Ascending aorta (tissue), 2 donors: ENCODE results near the gene ERBB3. TPM values are rescaled to one million over a fixed set of nuclear protein-coding genes. Genes with fewer than 3 reads are reported as not detected.
A peak's percentile ranks its signal among the peaks of the same experiment; 100 is the strongest.

ENCODE experiments used
- DNase-seq, 2 donors: peaks; one replicate each; pipeline ENCODE4 v3.0.0-alpha.2; 2019; ENCODE audit warnings: low spot score in 2 of 2
- H3K27ac ChIP-seq, 2 donors: fragments of 200-600 bp; sonication (generic); one replicate each; pipeline ENCODE4 v1.5.1; 2016 to 2017; ENCODE audit warnings: mild to moderate bottlenecking in 1 of 2
- H3K27me3 ChIP-seq: fragments of 200-600 bp; sonication (generic); one replicate; pipeline ENCODE4 v1.5.1; 2017
- H3K36me3 ChIP-seq, 2 donors: fragments of 200-600 bp; sonication (generic); one replicate each; pipeline ENCODE4 v1.5.1; 2016
- H3K4me1 ChIP-seq, 2 donors: fragments of 200-600 bp; sonication (generic); one replicate each; pipeline ENCODE4 v1.5.1; 2016 to 2017; ENCODE audit warnings: mild to moderate bottlenecking in 1 of 2
- H3K4me3 ChIP-seq, 2 donors: fragments of 200-600 bp; sonication (generic); one replicate each; pipeline ENCODE4 v1.5.1; 2016 to 2017; ENCODE audit warnings: mild to moderate bottlenecking in 1 of 2
- H3K9me3 ChIP-seq, 2 donors: fragments of 200-600 bp; sonication (generic); one replicate each; pipeline ENCODE4 v1.5.1; 2016
- intact Hi-C: fragments of 100-400 bp; cut with DNase I; formaldehyde crosslinking; loops from one replicate; pipeline ENCODE4 v1.15.1; 2023
- total RNA-seq: library from RNA; depleted of rRNA; stranded (reverse); fragments of >200 nt; gene quantifications from one replicate; pipeline ENCODE4 v1.1.0, GENCODE V29; 2016
- TF ChIP-seq, protein P1 (sequence below), 3 experiments: fragments of 200-600 bp in 2 of 3; fragments of 450-650 bp in 1 of 3; sonication (generic) in 2 of 3; IDR thresholded peaks; one replicate each; pipeline ENCODE4 v1.5.1; 2016 to 2019; ENCODE audit warnings: antibody characterized with exemption in 3 of 3, mild to moderate bottlenecking in 1 of 3, moderate library complexity in 1 of 3

ERBB3 gene
- total RNA-seq, 1 donor from 2014 or later, result 3.2 TPM

DNA sequence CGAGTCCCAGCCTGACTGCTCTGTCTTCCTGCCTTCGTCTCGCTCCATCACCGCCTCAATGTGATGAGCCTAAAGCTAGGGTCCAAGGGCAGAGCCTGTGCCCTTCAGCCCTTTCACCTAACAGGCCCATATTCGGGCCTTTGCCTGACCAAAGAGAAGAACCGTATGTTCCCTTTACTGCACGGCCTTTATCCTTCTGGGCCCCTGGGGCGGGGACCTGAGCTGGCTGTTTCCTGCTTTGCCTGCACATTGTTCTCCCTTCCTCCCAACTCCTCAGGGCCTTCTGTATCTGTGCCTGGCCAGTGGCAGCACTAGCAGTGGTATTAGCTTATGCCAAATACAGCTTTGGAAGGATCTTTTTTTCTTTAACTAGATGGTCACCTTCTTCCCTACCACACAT lies 63.9 kb downstream of the ERBB3 start:
- intact Hi-C loops, result no loop called here
- H3K9me3 ChIP-seq, result no peaks in the 10 kb centered on the region
- no peaks in the 10 kb centered on the region for H3K27me3 ChIP-seq
- no peak overlapping the region for H3K4me3 ChIP-seq
- H3K36me3 ChIP-seq, result peaks cover 54 to 67% of the 10 kb centered on the region in 2 donors
- peak overlapping the region in 1 of 2 donors; percentile 1 for H3K27ac ChIP-seq
- peaks cover 0 to 6% of the 10 kb centered on the region in 2 donors for H3K4me1 ChIP-seq
- DNase-seq, result no peak
- TF ChIP-seq, protein P1, sequence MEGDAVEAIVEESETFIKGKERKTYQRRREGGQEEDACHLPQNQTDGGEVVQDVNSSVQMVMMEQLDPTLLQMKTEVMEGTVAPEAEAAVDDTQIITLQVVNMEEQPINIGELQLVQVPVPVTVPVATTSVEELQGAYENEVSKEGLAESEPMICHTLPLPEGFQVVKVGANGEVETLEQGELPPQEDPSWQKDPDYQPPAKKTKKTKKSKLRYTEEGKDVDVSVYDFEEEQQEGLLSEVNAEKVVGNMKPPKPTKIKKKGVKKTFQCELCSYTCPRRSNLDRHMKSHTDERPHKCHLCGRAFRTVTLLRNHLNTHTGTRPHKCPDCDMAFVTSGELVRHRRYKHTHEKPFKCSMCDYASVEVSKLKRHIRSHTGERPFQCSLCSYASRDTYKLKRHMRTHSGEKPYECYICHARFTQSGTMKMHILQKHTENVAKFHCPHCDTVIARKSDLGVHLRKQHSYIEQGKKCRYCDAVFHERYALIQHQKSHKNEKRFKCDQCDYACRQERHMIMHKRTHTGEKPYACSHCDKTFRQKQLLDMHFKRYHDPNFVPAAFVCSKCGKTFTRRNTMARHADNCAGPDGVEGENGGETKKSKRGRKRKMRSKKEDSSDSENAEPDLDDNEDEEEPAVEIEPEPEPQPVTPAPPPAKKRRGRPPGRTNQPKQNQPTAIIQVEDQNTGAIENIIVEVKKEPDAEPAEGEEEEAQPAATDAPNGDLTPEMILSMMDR (IDR thresholded peaks at IDR 0.05), result no peak

DNA sequence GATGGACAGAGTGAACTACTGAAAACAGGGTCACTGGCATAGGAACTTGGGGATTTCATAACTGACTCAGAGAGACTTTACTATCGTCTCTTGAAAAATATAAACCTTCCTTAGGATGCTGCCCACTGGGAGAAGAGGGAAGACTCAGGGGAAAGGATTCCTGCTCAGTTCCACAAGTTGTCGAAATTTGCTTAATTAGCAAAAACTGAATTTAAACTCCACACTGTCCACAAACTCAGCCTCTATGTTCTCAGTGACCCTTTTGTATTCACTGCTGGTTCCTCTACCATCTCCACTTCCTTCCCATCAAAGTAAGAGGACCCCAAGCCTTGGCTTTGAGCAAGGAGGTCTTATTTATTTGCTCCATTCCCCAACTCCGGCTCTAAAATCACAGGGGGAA lies 65.3 kb downstream of the ERBB3 start:
- Histone ChIP-seq H3K27me3 (no peaks in the 10 kb centered on the region), H3K27ac (no peak overlapping the region), H3K36me3 (peaks cover 43 to 53% of the 10 kb centered on the region in 2 donors), H3K4me1 (peaks cover 0 to 6% of the 10 kb centered on the region in 2 donors), H3K9me3 (no peaks in the 10 kb centered on the region), H3K4me3 (no peak overlapping the region)
- DNase-seq, result no peak
- intact Hi-C loops, result no loop called here
- TF ChIP-seq, protein P1 (IDR thresholded peaks at IDR 0.05), result no peak

DNA sequence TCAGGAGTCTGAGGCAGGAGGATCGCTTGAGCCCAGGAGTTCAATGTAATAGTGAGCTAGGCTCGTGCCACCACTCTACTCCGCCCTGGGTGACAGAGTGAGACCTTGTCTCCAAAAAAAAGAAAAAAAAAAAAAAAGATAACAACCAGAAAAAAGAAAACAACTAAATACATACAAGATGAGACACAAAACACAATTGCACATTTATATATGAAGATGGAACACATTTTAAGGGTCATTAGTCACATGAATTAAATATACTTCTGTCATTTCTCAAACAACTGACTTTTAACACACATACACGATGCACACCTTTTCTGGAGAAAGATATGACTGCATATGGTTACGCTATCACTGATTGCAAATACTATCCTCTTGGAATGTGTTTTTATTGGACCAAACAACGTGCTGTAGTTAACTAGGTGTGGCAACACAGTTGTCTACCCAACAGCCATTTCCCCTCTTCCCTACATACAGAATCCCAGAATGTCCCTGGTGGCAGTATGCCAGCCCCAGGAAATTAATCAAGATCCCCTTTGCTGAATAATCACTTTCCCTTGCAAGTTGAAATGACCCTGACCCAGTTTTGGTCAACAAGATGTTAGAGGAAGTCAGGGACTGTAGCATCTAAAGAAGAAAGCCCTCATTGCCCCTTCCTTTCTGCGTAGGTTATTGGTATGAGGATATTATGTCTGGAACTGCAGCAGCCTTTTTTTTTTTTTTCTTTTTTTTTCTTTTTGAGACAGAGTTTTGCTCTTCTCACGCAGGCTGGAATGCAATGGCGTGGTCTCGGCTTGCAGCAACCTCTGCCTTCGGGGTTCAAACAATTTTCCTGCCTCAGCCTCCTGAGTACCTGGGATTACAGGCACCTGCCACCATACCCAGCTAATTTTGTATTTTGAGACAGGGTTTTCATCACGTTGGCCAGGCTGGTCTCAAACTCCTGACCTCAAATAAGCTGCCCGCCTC lies 66.8 kb downstream of the ERBB3 start:
- intact Hi-C loops, result no loop called here
- H3K36me3 ChIP-seq, result peaks cover 29 to 37% of the 10 kb centered on the region in 2 donors
- DNase-seq, result no peak
- peaks cover 0 to 12% of the 10 kb centered on the region in 2 donors for H3K4me1 ChIP-seq
- no peaks in the 10 kb centered on the region for H3K9me3 ChIP-seq
- H3K4me3 ChIP-seq, result no peak overlapping the region
- TF ChIP-seq, protein P1 (IDR thresholded peaks at IDR 0.05), result no peak
- H3K27ac ChIP-seq, result peak overlapping the region; percentile 37 to 65
- no peaks in the 10 kb centered on the region for H3K27me3 ChIP-seq

DNA sequence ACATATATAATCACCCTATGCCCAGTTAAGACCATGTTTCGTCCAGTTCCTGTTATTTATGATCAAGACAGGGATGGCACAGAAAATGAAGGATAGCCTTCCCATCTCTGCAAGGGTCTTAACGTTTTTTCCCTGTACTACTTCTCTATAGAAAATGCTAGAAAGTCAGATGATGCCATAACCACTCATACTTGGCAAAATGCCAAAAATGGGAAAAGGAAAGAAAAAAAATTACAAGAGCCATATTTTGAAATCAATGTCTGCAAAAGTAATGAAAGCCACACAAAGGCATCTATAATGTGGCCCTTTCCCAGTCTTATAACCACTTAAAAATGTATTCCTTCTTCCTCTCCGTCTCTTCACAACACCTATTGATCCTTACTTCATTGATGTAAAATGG lies 70.6 kb downstream of the ERBB3 start:
- TF ChIP-seq, protein P1 (IDR thresholded peaks at IDR 0.05), result no peak

DNA sequence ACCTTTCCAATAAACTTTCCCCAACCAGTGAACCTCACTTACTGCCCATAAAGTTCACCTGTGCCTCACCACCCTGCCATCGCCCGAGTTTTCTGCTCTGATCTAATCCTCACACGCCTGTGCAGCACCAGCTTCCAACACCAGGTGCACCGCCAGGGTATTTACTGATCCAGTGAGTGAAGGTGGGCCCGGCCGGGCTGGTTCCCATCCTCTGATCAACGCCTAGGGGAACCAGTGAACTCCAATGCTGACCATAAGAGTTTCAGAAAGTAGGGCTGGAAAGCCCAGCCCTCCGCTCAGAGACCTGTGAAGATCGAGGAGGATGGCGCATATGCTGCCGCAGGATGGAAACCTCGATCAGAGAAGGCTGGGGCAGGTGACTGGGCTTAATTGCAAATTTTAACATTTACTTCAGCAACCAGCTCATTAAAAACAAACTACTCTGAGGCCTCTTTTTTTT lies 71.7 kb downstream of the ERBB3 start:
- peak overlapping the region; percentile 68 to 93 for H3K4me3 ChIP-seq
- H3K27me3 ChIP-seq, result no peaks in the 10 kb centered on the region
- peak overlapping the region; percentile 86 to 91 for H3K27ac ChIP-seq
- intact Hi-C loops, result no loop called here
- TF ChIP-seq, protein P1 (IDR thresholded peaks at IDR 0.05), result peak; percentile 26 to 55 (median 28)
- peaks cover 0 to 21% of the 10 kb centered on the region in 2 donors for H3K4me1 ChIP-seq
- DNase-seq, result peak in 1 of 2 donors; percentile 77
- no peaks in the 10 kb centered on the region for H3K36me3 ChIP-seq
- no peaks in the 10 kb centered on the region for H3K9me3 ChIP-seq

More for the DNA sequence above, 70.6 kb downstream of the ERBB3 start:
- Histone ChIP-seq H3K4me1 (peaks cover 0 to 21% of the 10 kb centered on the region in 2 donors), H3K27ac (no peak overlapping the region), H3K27me3 (no peaks in the 10 kb centered on the region), H3K4me3 (no peak overlapping the region), H3K9me3 (no peaks in the 10 kb centered on the region), H3K36me3 (no peaks in the 10 kb centered on the region)
- intact Hi-C loops, result no loop called here
- no peak for DNase-seq
